HG03175 (cell line): ENCODE results near the gene ALG8.
A peak's percentile ranks its signal among the peaks of the same experiment; 100 is the strongest.
"Not testable (repeated sequence)": the region's sequence is repeated elsewhere in the genome, so short reads cannot be mapped to it uniquely, and the experiment has no call there.

Source experiments
- ATAC-seq: cut with Tn5 transposase; IDR thresholded peaks from one replicate; pipeline ENCODE4 v1.9.1; 2021; ENCODE audit warnings: mild to moderate bottlenecking, moderate library complexity; ENCODE audit not compliant: unreplicated experiment

The ALG8 gene

GRCh38 chr11:78100676-78101472 is 38.6 kb downstream of the ALG8 start:
- ATAC-seq = no peak

GRCh38 chr11:78100261-78100660 is 39.2 kb downstream of the ALG8 start:
- ATAC-seq = no peak

- no peak for ATAC-seq
Observed at GRCh38 chr11:78099666-78100065, 39.8 kb downstream of the ALG8 start.

GRCh38 chr11:78097666-78098385 is 41.6 kb downstream of the ALG8 start:
- no peak for ATAC-seq

GRCh38 chr11:78094250-78094649 is 45.2 kb downstream of the ALG8 start:
- ATAC-seq = no peak

GRCh38 chr11:78086521-78087074 is 52.8 kb downstream of the ALG8 start:
- not testable (repeated sequence) for ATAC-seq

- ATAC-seq = no peak
Observed at GRCh38 chr11:78085972-78086371, 53.5 kb downstream of the ALG8 start.

- ATAC-seq = not testable (repeated sequence)
Observed at GRCh38 chr11:78084506-78084905, 54.9 kb downstream of the ALG8 start.

- no peak for ATAC-seq
Observed at GRCh38 chr11:78083021-78083420, 56.4 kb downstream of the ALG8 start.

GRCh38 chr11:78082146-78082545 is 57.3 kb downstream of the ALG8 start:
- no peak for ATAC-seq

GRCh38 chr11:78081583-78081982 is 57.8 kb downstream of the ALG8 start:
- no peak for ATAC-seq

GRCh38 chr11:78080818-78081495 is 58.5 kb downstream of the ALG8 start:
- no peak for ATAC-seq

GRCh38 chr11:78080084-78080817 is 59.2 kb downstream of the ALG8 start:
- no peak for ATAC-seq

GRCh38 chr11:78079232-78080083 is 60.0 kb downstream of the ALG8 start, which contains the start of gene NDUFC2:
Gene NDUFC2 (minus strand): TSS chr11:78079862. CDS start chr11:78079744, 118 bp downstream.
- ATAC-seq = peak; percentile 74

GRCh38 chr11:78078218-78079167 is 60.9 kb downstream of the ALG8 start:
- no peak for ATAC-seq

GRCh38 chr11:78077592-78077991 is 61.8 kb downstream of the ALG8 start:
- not testable (repeated sequence) for ATAC-seq

- no peak for ATAC-seq
Observed at GRCh38 chr11:78076733-78077403, 62.6 kb downstream of the ALG8 start.

GRCh38 chr11:78074756-78075155 is 64.7 kb downstream of the ALG8 start:
- ATAC-seq = no peak
